ENCODE measurements around the gene CNTN5.
A peak's percentile ranks its signal among the peaks of the same experiment; 100 is the strongest.

Gene CNTN5

DNA sequence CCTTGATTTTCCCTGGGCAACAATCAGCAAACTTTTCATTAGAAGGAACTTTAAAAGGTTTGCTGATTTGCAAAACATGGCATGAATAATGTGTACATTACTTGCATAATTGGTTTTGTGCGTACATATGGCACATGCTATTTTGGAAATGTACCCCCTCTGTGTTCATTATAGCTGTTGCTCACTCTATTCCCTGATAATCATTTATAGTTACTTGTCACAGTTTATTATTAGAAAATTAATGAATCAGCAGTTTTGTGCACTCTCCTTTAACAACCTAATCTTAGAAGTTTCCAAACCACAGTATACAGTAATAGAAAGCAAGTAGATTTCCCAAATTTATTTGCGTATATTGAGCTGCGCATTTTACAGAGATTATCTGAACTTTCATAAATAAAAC lies 389.9 kb downstream of the CNTN5 start:
- no peak for DNase-seq

DNA sequence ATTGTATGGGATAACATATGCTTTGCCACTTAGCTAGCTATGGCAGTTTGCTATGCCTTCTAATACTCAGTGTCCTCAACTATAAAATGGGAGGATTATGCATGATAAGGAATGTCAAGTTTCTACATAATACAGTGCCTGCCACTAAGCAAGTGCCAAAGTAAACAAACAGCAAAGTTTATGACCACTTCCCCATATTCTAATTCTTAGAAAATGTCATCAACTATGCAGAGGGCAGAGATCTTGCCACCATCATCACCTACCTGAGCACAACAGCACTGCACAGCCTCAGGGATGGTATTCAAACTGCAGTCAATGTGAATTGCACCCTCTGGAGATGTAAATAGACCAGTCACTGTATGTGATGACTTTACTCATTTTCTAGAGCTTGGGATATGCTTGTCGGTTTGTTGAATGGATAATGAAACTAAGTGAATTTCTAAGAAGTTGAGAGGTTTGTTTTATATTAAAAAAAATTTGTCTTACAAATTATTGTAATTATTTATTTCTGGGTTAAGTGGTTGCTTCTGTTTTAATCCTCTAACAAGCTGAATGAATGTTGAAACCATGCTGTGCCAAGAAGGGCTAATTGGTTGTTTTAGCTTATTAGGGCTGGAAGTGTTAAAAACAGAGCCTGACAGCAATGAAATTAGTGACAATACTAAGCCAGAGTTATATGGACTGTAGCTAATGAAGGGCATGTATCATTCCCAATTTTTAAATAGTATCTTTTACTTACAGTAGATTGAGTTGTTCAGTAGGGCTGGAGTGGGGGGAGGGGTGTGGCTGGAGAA lies 398.4 kb downstream of the CNTN5 start:
- peak; percentile 38 to 76 for DNase-seq

DNA sequence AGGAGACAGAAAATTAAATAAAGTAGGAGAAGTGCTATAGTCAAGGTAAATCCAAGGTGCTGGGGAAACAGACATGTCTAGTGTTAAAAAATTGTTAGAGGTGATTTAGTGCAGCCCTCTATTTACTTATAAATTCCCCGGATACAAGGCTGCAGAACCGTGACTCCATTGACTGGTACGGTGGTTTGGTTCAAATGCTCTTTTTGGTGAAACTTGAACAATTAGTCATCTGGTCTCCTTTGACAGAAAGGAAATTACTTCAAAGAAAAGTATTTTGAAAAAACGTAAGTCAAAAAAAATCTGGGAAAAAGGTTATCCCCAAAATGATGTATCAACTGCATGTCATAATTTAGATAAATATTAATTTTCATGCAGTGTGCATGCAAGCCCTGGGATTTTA lies 399.2 kb downstream of the CNTN5 start:
- DNase-seq, result no peak

DNA sequence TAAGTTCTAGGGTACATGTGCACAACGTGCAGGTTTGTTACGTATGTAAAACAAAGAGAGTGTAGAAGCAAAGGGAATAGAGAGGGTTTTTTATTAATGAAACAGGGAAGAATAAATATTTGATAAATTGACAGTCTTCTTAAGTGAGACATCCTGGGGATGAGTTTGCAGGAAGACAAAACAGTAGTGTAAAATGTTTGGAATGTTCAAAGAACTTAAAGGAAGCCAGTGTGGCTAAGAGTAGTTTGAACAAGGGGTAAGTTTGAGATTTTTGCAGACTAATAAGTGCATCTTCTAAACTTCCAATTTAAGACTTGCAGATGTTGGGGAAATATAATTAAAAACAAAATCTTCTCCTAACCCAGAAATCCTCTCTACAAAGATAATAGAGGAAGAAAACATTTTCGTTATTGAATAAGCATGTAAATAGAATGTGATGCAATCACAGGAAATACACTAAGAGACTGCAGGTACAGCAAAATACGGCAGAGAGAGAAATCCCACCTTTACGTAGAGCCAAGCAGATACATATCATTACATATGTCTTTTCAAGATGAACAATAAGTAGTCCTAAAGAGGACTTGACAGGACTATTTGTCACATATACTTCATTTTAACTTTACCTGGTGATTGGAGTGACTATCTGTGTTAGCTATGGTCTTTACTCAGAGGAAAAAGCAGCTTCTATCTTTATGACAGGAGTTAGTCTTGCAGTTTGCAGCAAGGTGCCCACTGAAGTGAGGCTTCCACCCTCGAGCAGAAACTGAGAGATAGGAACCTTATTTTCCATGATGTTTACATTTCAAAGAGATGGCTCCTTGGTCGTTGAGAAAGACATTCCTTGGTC lies 402.1 kb downstream of the CNTN5 start:
- no peak for DNase-seq

DNA sequence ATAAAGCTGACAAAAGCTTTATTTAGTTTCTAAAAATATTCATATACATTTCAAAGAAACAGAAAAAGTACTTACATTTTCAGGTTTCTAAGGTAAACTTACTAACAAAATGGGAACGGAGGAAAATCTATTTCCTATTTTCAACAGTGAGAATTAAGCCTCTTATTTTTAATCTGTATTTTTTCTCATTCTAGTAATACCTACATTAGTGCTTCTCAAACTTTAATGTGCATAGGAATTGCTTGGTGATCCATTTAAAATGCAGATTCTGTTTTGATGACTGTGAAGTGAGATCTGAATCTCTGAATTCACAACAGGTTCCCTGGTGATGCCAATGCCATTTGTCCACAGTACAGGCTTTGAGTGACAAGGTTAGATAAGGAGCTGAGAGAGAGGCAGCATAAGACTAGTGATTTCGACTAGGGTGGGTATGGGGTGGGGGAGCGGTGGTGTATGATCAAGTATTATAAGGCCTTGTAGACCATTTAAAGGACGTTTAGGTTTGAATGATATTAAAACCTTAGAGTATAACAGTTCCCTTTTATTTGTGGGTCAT lies 402.8 kb downstream of the CNTN5 start:
- no peak for DNase-seq

DNA sequence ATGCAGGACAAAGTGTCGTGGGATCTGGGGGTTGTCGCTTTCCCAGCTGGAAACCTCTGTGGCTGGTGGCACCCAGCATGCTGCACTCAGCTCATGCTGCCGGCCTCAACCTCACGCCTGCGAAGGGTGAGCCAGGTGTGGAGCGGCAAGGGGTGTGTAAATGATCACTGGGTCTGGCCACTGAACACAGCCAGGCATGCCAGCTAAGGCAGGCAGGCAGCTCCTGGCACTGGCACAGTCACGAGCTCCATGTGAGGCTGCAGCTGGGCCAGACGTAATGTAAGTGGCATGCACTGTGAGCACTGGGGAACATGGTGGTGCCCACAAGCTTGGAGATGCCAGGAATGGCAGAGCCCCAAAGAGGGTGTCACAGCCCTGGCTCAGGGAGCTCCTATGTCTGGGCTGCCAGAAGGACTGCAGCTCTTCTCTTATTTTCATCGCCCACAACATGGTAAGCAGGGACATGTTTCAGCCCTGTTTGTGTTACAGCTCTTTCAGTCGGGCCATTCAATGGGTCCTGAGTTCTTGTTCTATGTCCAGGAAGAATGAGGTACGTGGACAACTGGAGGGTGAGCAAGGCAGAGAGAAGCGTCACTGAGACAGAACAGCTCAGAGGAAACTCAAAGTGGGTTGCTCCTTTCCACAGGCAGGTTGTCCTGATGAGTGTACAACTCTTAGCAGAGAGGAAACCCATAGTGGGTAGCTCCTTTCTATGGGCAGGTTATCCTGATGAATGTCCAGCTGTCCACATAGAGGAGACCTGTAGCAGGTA lies 403.8 kb downstream of the CNTN5 start:
- no peak for DNase-seq

DNA sequence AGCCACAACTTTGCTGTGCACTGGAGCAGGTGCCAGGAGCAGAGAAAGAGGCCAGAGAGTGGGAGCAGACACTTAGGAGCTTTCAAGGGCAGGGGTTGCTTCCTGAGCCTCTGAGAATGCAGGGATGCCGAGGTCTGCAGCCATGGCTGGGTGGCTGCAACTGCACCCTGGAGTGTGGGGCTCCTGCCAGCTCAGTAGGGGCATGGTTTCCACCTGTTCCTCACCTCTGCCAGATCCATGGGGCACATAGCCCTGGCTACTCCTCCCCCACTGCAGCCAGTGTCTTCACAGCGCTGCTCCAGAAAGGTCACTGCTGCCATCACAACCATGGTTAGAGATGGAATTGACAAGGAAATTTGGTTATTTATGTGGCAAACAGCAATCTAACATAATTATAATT lies 404.8 kb downstream of the CNTN5 start:
- DNase-seq, result no peak

DNA sequence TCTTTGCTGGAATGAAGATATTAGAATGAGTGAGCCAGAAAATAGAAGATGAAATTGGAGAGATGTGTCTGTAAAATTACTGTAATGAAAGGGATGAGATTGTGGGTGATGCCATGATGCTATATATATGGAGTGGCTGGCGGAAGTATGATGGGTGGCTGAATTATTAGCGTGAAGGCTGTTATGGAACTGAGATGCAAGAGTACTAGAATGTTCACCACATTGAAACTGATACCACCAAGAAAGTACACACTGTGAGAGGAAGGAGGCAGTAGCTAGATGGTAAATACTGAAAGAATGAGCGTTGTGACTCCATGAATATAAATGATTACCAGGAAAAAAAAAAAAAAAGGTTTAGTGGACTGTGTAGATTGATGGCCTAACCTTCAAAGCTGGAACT lies 411.9 kb downstream of the CNTN5 start:
- no peak for DNase-seq

DNA sequence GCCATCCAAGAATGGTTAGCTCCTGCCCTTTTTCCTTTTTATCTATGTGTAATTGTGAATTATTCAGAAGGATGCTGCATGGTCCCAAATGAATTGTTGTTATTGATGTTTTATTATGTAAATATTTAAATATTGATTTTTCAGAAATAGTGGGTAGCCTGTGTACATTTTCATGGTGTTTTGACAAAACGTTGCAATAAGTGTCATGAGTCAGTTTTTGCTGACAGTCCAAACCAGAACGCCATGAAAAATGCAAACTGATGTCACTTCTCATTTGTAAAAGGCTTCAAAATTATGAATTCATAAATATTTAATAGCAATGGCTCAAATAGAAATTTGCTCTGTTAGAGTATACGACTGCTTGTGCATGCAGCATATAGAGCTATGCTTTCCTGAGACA lies 422.5 kb downstream of the CNTN5 start:
- DNase-seq, result no peak

DNA sequence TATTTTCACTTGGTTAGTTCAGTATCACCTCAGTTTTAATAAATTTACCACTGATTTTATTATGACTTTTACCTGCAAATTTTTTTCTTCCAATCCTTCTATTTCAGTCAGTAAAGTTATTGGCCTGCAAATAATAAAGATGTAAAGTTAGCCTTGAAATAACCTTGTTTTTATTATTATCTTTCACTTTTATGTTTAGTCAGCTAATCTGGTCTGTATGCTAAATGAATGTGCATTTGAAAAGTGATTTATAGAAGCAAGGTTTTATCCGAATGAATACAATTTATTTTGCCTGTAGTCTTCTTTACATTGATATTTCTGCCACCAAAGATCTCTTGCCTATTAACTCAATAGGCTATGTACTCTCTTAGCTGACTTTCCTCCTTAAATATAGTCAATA lies 425.7 kb downstream of the CNTN5 start:
- no peak for DNase-seq

DNA sequence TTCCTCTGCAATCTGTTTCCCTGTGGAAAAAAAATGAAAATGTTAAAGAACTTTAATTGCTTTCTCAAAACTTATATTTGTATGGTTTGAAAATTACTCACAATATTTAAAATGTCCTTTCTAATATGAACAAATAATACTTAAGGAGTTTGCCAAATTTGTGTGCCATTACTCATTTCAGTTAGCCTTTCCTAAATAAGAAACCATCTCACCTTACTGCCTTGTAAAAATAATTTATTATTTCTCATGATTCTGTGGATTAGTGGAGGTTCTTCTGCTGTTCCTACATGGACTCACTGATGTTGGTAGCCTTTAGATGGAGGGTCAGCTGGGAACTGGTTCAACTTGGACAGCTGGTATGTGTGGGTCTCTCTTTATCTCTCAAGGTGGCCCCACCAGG lies 428.6 kb downstream of the CNTN5 start:
- DNase-seq, result no peak

DNA sequence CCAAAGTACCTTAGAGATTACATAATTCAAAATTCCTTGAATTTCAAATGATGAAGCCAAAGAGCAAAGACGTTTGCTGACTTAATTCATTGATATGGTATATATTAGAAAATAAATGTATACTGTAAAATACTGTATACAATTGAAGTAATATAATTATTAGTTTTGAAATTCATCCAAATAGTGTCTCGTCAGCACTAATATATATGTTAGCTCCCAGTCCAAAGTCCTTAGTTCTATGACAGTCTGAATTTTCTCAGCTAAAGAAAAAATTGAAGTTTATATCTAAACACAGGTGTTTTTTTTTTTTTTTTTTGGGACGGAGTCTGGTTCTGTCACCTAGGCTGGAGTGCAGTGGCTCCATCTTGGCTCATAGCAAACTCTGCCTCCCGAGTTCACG lies 431.3 kb downstream of the CNTN5 start:
- DNase-seq, result no peak

DNA sequence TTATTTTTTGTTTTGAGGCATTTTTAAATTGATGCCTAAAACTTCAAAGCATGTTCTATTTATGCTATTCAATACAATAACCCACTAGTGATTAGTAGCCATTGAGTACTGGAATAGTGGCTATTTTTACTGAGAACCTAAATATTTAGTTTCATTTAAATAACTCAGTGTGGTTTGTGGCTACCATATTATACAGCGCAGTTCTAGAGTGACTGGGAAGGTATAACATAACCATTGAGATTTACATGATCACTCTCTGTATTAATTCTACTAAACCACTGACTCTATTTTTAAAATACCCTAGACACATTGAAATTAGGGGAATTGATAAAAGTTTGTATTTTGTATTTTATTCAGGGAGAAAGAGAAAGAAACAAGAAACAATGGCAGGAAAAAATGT lies 441.2 kb downstream of the CNTN5 start:
- no peak for DNase-seq

DNA sequence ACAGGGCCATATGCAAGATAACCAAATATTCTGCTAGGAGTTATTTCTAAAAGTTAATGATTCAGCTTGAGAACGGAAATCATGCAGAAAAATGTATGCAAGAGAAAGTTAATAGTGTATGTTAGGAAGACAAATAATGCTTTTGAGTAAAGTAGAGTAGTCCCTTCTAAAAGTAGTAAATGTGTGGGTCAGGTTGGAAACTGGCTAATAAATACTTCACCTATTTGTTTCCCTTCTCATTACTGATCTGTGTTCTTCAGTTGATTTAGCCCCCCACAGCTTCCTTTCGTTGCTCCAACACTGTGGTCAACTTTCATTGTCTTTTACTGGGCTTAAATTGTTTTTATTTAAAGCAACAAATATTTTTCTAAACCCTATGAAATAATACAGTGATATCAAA lies 444.2 kb downstream of the CNTN5 start:
- no peak for DNase-seq

DNA sequence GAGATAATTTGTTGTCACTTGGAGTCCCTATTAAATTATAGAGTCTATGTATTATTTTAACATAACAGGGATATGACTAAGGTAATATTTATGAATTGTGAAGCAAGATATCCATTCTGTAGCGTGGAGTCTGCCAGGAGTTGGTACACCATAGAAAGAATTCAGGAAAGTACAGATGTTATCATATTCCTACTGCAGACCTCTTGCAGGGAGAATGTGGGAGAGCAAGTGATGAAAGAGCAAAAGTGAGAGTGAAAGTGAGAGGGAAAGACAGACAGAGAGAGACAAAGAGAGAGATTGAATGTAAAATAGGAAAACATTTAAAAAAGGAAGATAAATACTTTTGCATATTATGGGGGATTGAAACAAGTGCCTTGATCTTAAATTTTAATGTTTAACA lies 468.8 kb downstream of the CNTN5 start:
- no peak for DNase-seq

DNA sequence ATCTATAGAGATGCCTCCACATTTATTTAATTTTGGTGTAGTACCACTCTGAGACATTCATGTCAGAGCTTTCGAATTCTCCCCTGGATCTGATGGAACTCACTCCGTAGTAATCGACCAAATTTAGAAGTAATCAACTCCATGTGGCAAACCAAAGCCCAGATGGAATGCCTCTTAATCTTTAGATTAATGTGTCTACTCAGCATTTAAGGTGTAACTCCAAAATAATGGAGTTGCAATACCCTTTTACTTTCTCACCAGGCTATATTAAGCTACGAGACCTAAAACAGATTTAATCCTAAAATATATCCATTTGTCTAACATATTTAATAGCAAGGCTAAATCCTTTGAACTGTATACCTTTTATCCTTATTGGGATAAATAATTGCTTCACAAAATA lies 473.3 kb downstream of the CNTN5 start:
- no peak for DNase-seq

DNA sequence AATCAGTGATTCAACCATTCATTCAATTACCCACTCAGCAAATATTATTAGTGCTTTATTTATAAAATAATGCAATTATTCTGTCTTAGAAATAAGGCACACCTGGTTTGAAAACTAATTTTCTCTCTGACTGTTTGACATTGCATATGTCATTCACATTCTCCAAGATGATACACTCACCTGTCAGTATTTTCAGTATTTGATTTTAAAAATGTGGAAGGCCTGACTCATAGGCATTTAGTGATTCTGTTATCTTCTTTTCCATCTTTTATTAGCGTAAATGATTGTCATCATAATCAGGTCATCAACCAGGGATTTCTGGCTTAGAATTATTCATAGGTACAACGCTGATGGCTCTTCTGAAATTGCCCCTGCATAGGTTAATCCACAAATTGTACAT lies 480.9 kb downstream of the CNTN5 start:
- DNase-seq, result no peak

DNA sequence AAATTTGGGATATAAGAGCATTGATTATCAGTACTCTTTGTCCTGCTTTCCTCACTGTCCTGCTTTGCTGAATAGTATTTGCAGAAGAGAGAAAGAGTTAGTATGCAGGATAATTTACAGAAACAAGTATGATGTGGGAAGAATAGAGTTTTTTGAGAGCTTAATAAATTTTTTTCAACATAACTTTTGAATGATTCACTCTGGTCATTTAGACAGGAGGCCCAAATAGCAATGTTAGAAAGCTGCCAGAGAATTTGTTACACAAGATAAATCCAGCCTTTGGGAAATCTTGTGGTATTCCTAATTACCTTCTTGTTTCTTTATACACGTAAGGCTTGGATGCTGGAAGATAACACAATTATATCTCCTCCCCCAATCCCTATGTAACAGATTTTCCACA lies 484.6 kb downstream of the CNTN5 start:
- DNase-seq, result no peak

DNA sequence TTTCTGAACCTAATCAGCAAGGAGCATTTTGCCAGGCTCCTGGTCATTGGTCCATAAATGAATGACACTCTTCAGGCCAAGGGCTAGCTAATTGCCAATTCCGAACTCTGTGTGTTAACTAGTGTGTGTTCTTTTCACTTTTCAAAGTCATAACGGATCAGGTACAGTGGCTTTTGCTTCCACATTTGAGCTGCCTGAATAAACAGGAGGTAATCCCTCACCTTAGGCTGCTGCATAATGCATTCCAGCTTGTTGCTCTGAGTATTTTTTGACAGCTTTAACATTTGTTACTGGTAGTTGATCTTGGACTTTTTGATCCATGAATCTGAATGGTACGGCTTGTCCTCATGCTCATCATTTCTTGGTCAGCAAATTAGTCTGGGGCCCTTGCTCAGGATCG lies 485.1 kb downstream of the CNTN5 start:
- DNase-seq, result no peak

DNA sequence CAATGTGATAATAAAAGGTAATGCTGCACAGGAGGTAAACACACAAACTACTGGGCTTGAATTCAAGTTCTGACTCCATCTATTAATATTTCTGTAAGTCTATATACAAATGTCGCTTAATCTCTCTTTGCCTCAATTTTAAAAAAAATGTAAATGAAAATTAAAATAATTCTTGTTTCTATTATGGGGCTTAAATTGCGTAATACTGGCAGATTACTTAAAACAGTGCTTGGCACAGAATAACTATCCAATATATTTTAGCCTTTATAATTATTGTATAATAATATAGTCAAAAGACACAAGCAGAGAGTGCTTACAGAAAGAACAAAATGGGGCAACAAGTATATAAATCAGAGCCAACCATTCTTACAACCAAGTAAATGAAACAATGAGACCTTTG lies 489.1 kb downstream of the CNTN5 start:
- DNase-seq, result no peak

DNA sequence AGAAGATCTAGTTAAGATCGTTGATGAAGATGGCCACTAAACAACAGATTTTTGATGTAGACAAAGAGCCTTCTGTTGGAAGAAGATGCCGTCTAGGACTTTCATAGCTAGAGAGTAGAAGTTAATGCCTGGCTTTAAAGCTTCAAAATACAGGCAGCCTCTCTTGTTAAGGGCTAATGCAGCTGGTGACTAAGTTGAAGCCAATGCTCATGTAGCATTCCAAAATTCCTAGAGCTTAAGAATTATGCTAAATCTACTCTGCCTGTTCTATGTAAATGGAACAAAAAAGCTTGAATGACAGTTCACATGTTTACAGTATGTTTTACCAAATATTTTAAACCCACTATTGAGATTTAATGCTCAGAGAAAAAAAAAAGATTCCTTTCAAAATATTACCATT lies 492.6 kb downstream of the CNTN5 start:
- DNase-seq, result no peak

DNA sequence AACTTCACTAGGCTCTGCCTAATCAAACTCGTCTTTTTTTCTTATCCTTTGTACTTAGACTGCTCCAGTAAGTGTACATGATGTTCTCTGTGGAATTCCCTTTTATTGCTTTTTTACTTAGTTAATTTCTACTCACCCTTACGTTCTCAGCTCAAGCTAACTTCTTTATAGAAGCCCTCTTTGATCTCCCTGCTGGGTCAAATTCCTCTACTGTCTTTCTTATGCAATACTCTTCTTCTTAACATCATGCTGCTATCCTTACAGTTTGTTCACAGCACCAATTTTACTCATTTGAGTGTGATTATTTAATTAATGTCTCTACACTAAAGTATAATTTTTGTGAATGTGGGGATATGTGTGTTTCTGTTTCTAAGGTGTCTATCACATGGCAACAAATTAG lies 498.3 kb downstream of the CNTN5 start:
- DNase-seq, result no peak

DNA sequence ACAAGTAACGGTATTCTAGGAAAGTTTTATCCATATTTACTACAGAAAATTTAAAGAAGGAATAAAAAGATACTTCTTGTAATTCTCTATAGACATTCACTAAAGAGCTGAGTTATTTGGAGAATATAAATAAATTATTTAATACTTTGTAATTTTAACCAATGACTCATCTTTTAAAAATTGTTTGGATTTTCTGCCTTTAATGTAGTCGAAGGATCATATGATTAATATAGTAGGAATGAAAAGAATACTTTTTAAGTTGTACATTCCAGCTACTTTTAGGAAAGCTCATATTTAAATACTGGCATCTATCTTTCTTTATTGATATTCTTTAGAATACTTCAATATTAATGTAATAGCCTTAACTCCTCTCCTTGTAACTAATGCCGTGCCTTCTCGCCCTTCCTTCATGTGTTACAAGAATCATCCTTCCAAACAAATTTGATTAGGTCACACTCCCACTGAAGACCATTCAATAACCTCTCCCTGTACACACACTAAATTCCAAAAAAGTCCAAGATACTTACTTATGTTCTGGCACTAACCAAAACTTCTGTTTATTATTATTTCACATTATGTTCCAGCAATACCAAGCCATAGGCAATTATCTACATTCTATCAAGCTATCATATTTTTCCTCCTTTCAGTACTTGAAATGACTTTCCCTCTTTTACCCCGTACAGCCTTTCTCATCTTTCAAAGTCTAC lies 501.9 kb downstream of the CNTN5 start:
- DNase-seq, result no peak

Measured in NCI-H524 (cell line).